GM21723 (cell line): Measurements from ENCODE around the gene ST6GALNAC1.
"Not testable (repeated sequence)": the region's sequence is repeated elsewhere in the genome, so short reads cannot be mapped to it uniquely, and the experiment has no call there.

Source experiments
- ATAC-seq: cut with Tn5 transposase; IDR thresholded peaks from one replicate; pipeline ENCODE4 v1.9.1; 2021; ENCODE audit warnings: mild to moderate bottlenecking, moderate library complexity; ENCODE audit not compliant: unreplicated experiment

ST6GALNAC1 gene

GRCh38 chr17:76614912-76615617 is 28.5 kb downstream of the ST6GALNAC1 start:
- no peak for ATAC-seq

GRCh38 chr17:76614064-76614759 is 29.3 kb downstream of the ST6GALNAC1 start:
- ATAC-seq = not testable (repeated sequence)

DNA sequence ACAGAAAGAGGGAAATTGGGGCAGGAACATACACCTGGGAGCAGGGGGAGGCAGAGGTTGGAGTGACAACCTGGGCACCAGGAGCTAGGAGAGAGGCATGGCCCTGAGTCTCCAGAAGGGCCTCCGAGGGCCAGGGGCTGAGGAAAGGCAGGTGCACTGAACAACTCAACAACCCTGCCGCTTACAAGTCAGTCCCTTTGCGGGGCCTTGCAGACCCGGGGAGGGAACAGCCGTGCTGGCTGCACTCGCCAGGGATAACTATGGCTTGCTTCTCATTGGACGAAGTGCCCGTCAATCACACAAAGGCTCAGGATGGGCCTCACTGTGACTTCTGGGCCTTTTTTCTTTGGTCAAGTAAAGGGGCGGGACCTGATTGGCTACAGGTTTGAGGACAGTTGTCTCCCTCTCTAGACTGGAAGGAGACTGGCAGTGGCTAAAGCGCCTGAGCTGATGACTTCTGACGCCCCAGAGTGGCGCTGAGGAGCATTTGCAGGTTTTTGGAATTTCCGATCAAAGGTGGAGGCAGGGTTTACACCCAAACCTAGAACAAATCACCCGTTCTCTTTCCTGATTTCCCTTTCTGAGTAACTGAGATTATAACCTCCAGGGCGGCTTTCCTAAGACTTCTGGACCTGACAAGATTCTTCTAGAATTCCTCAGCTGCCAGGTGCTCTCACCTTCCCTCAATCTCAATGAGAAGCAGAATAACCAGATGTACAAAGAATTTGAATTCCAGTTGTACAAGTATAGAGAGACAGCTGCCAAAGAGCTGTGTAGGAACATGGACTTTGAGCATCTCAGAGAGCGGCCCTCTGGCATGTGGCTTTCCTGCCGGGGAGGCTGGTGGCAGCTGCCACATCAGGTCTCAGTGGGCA is 30.3 kb downstream of the ST6GALNAC1 start:
- ATAC-seq = no peak

GRCh38 chr17:76612465-76612864 is 31.1 kb downstream of the ST6GALNAC1 start:
- no peak for ATAC-seq

DNA sequence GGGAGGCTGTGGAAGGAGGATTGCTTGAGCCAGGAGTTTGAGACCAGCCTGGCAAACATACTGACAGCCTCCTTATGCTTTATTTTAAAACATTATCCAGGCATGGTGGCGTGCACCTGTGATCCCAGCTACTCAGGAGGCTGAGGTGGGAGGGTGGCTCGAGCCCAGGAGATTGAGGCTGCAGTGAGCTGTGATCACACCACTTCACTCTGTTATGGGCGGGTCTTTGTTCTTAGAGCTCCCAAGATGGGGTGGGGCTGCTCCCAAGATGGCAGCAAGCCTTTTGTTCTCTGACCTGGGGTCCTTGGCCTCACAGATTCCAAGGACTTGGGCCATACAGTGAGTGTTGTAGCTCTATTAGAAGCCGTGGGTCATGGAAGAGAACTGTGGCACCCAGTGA is 31.8 kb downstream of the ST6GALNAC1 start:
- ATAC-seq = no peak

DNA sequence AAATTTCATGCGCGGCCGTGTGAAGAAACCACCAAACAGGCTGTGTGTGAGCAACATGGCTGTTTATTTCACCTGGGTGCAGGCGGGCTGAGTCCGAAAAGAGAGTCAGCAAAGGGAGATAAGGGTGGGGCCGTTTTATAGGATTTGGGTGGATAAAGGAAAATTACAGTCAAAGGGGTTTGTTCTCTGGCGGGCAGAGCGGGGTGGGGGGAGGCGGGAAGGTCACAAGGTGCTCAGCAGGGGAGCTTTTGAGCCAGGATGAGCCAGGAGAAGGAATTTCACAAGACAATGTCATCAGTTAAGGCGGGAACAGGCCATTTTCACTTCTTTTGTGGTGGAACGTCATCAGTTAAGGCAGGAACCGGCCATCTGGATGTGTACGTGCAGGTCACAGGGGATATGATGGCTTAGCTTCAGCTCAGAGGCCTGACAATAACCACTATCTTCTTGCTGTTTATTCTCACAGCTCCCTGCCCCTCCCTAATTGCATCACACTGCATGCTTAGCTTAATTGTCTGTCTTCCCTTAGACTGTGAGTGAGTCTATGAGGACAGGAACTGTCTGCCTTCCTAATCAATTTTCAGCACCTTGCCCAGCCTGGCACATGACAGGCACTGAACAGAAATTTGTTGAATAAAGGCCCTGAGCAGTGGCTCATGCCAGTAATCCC is 32.3 kb downstream of the ST6GALNAC1 start:
- ATAC-seq = not testable (repeated sequence)

DNA sequence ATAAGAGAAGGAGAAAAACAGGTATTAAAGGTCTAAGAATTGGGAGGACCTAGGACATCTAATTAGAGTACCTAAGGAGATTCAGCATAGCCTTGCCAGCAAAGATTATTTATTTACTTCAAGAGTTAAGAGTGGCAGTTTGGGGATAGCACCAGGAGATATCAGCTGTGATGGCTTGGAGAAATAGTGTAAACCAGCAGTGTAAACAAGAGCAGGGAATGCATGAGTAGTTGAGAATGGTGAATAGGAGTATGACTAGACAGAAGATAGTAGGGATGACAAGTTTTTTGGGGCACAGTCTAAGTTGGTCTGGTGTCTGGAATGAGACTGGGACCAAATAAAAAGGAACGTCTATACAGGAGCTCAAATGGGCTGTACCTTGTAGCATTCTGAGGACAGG is 36.9 kb downstream of the ST6GALNAC1 start:
- not testable (repeated sequence) for ATAC-seq

DNA sequence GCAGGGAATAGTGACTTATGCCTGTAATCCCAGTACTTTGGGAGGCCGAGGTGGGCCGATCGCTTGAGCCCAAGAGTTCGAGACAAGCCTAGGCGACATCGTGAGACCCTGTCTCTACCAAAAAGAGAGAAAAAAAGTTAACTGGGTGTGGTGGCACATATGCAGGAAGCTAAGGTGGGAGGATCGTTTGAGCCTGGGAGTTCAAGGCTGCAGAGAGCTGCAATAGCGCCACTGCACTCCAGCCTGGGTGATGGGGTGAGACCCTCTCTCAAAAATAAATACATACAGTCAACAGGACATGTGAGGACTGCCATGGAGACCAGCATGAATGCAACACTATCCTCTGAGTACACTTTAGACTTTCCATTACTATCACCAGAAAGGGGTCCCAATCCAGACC is 42.5 kb downstream of the ST6GALNAC1 start:
- no peak for ATAC-seq

DNA sequence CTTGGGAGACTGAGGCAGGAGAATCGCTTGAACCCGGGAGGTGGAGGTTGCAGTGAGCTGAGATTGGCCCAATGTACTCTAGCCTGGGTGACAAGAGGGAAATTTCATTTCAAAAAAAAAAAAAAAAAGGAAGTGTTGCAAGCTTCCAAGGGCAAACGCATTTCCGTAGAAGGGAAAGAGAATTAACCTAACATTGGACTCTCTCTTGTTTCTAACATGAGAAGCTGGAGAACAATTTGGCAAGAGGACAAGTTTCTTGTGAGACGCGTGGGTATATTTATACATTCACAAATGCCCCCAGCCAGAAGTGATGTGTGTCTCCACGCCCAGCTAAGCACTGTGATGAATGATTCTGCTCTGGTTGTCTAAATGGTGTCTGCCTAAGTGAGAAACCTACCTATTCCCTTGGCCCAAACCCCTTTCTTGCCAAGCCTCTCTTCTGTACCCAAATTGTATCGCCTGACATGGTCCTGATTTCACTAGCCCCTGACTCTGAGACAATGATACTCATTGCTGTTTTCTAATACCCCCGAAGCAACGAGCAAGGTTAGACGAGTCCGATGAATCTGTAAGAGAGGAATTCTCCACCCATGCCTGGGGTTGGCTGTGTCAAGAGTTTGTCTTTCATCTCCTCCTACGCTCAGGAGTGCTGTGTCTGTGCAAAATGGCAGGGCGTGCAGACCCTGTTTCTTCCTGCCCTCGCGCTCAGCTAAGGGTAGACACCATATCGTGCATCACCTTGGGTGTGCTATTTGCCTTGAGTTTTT is 43.7 kb downstream of the ST6GALNAC1 start:
- no peak for ATAC-seq

- ATAC-seq = no peak
Measured at GRCh38 chr17:76598004-76598439, 45.5 kb downstream of the ST6GALNAC1 start.

GRCh38 chr17:76597156-76598003 is 46.2 kb downstream of the ST6GALNAC1 start:
- ATAC-seq = no peak

DNA sequence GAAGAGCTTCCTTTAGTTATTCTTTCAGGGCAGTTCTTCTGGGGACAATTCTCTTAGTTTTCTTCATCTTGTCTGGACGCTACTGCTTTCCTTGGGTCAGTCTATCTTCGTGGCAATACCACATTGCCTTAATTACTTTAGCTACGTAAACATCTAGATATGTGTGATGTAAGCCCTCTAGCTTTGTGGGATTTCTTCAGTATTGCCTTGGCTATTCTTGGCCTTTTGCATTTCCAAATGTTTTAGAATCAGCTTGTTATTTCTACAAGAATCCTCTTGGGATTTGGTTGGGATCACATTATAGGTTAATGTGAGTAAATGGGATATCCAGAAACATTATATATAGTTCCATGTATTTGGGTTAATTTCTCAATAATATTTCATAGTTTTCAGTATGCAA is 48.9 kb downstream of the ST6GALNAC1 start:
- ATAC-seq = no peak

GRCh38 chr17:76593959-76594358 is 49.6 kb downstream of the ST6GALNAC1 start:
- ATAC-seq = no peak

- no peak for ATAC-seq
Measured at GRCh38 chr17:76593384-76593826, 50.2 kb downstream of the ST6GALNAC1 start.

GRCh38 chr17:76588182-76588581 is 55.4 kb downstream of the ST6GALNAC1 start:
- no peak for ATAC-seq

DNA sequence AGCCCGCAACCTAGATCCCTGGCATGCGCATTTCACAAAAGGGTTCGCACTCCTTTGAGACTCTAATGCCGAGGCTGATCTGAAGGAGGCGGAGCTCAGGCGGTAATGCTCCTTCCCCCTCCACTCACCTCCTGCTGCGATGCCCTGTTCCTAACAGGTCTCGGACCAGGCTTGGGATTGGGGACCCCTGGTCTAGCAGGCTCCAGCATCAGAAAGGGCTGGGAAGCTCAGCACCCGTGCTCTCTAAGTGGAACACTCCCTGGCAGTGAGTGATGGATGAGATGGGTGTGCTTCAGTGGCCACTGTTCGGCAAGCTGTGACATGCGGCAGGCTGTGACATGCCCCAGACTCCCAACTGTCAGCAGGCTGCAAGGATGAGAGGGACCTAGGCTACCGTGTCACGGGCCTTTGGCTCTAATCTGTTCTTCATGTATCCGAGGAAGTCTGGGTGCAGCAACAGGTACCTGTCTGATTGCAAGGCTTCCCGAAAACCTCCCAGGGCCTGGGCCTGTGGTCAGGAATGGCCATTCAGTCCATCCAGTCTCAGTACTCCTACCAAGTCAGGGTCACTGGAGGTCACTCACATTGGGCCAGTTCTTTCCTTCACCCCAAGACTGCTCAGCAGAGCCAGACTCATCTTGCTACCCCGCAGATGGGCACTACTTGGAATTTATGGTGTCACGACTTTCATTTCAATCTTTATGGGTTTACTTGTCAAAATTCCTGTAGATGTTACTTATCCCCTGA is 56.6 kb downstream of the ST6GALNAC1 start:
- no peak for ATAC-seq

GRCh38 chr17:76585649-76586593 is 57.6 kb downstream of the ST6GALNAC1 start, which contains the start of gene ST6GALNAC2:
ST6GALNAC2 (minus strand) TSS chr17:76585860; CDS start chr17:76585808, 52 bp downstream.
- ATAC-seq = no peak
